ENCODE data around the gene WDPCP. TPM values are rescaled to one million over a fixed set of nuclear protein-coding genes. Genes with fewer than 3 reads are reported as not detected.

WDPCP gene
- total RNA-seq, 2 donors from 2014 or later: 11.8 to 25.1 TPM

GRCh38 chr2:63242747-63243146 lies 345.5 kb downstream of the WDPCP start:
- no peak overlapping the region for H3K4me3 Mint-ChIP-seq
- no peaks in the 10 kb centered on the region for H3K36me3 ChIP-seq (ENCODE audit: control insufficient read depth, insufficient read depth, low read length)
- no peak overlapping the region for H3K9ac ChIP-seq (ENCODE audit: extremely low read depth, low read length, poor library complexity, severe bottlenecking)
- no peak overlapping the region for H3K27ac ChIP-seq (ENCODE audit: low read depth, low read length)
- no peak for DNase-seq
- no peak overlapping the region for H3K27ac Mint-ChIP-seq
- no peak for TF ChIP-seq CTCF (conservative IDR thresholded peaks at IDR 0.05)
- no peak overlapping the region for H3K4me3 ChIP-seq (ENCODE audit: low read length)
- H3K9me3 ChIP-seq (ENCODE audit: control insufficient read depth, low read length): no peaks in the 10 kb centered on the region
- H3K9me3 Mint-ChIP-seq: no peaks in the 10 kb centered on the region
- no peaks in the 10 kb centered on the region for H3K27me3 Mint-ChIP-seq (ENCODE audit: insufficient read depth)
- no peaks in the 10 kb centered on the region for H3K36me3 Mint-ChIP-seq (ENCODE audit: low read depth)
- WGBS, 2 experiments (ENCODE audit: insufficient coverage in 1 of 2, insufficient read length in 1 of 2): 92% methylated on average over 1 of the region's 1 CpG; no CpG with 5 or more reads in 1 of the 2 experiments
- H3K4me1 ChIP-seq (ENCODE audit: control insufficient read depth, insufficient read depth, low read length): no peaks in the 10 kb centered on the region
- H3K4me1 Mint-ChIP-seq: no peaks in the 10 kb centered on the region
- no peaks in the 10 kb centered on the region for H3K27me3 ChIP-seq (ENCODE audit: control insufficient read depth, insufficient read depth, low read length, poor library complexity, severe bottlenecking)

GRCh38 chr2:63225964-63226686 lies 362.2 kb downstream of the WDPCP start:
- Histone ChIP-seq H3K27ac (ENCODE audit: low read depth, low read length) (no peak overlapping the region), H3K27me3 (ENCODE audit: control insufficient read depth, insufficient read depth, low read length, poor library complexity, severe bottlenecking) (no peaks in the 10 kb centered on the region), H3K9ac (ENCODE audit: extremely low read depth, low read length, poor library complexity, severe bottlenecking) (no peak overlapping the region), H3K9me3 (ENCODE audit: control insufficient read depth, low read length) (no peaks in the 10 kb centered on the region), H3K4me3 (ENCODE audit: low read length) (no peak overlapping the region), H3K36me3 (ENCODE audit: control insufficient read depth, insufficient read depth, low read length) (no peaks in the 10 kb centered on the region), H3K4me1 (ENCODE audit: control insufficient read depth, insufficient read depth, low read length) (no peaks in the 10 kb centered on the region)
- H3K4me1 Mint-ChIP-seq: no peaks in the 10 kb centered on the region
- H3K36me3 Mint-ChIP-seq (ENCODE audit: low read depth): no peaks in the 10 kb centered on the region
- no peak overlapping the region for H3K27ac Mint-ChIP-seq
- no peak overlapping the region for H3K4me3 Mint-ChIP-seq
- peaks cover 11% of the 10 kb centered on the region for H3K9me3 Mint-ChIP-seq
- DNase-seq: no peak
- TF ChIP-seq CTCF (conservative IDR thresholded peaks at IDR 0.05): no peak
- no peaks in the 10 kb centered on the region for H3K27me3 Mint-ChIP-seq (ENCODE audit: insufficient read depth)
- WGBS, 2 experiments (ENCODE audit: insufficient coverage in 1 of 2, insufficient read length in 1 of 2): 87 to 88% methylated on average over 1 of the region's 1 CpG

GRCh38 chr2:63218800-63219526 lies 369.3 kb downstream of the WDPCP start:
- no peaks in the 10 kb centered on the region for H3K36me3 Mint-ChIP-seq (ENCODE audit: low read depth)

More at GRCh38 chr2:63218800-63219526, 369.3 kb downstream of the WDPCP start:
- no peaks in the 10 kb centered on the region for H3K9me3 Mint-ChIP-seq
- H3K27me3 Mint-ChIP-seq (ENCODE audit: insufficient read depth): no peaks in the 10 kb centered on the region
- 91 to 100% methylated on average over 1 to 3 of the region's 4 CpGs for WGBS, 2 experiments (ENCODE audit: insufficient coverage in 1 of 2, insufficient read length in 1 of 2)
- no peaks in the 10 kb centered on the region for H3K4me1 Mint-ChIP-seq
- Histone ChIP-seq H3K36me3 (ENCODE audit: control insufficient read depth, insufficient read depth, low read length) (no peaks in the 10 kb centered on the region), H3K27ac (ENCODE audit: low read depth, low read length) (no peak overlapping the region), H3K4me1 (ENCODE audit: control insufficient read depth, insufficient read depth, low read length) (no peaks in the 10 kb centered on the region), H3K9ac (ENCODE audit: extremely low read depth, low read length, poor library complexity, severe bottlenecking) (no peak overlapping the region), H3K27me3 (ENCODE audit: control insufficient read depth, insufficient read depth, low read length, poor library complexity, severe bottlenecking) (no peaks in the 10 kb centered on the region), H3K4me3 (ENCODE audit: low read length) (no peak overlapping the region), H3K9me3 (ENCODE audit: control insufficient read depth, low read length) (no peaks in the 10 kb centered on the region)
- no peak overlapping the region for H3K27ac Mint-ChIP-seq
- H3K4me3 Mint-ChIP-seq: no peak overlapping the region
- no peak for DNase-seq
- TF ChIP-seq CTCF (conservative IDR thresholded peaks at IDR 0.05): no peak

All from endodermal cell (in vitro differentiated cells).